Liver (tissue), 9 donors: ENCODE results near the gene GUCY1A1. TPM values are rescaled to one million over a fixed set of nuclear protein-coding genes. Genes with fewer than 3 reads are reported as not detected.

Experiments
- DNase-seq: peaks from one replicate; pipeline ENCODE4 v3.0.0-alpha.2; 2017; ENCODE audit warnings: low spot score
- H3K27ac ChIP-seq, 2 donors: one replicate each; pipeline ENCODE4 v1.7.0; 2013; ENCODE audit warnings: inconsistent platforms in 2 of 2, low read length in 2 of 2, control low read depth in 1 of 2, low read depth in 1 of 2, mild to moderate bottlenecking in 1 of 2
- H3K27me3 ChIP-seq, 4 donors: one replicate each; pipeline versions ENCODE4 v1.6.1 to v1.7.0; 2013; ENCODE audit warnings: low read length in 3 of 4, inconsistent platforms in 1 of 4, mild to moderate bottlenecking in 1 of 4, moderate library complexity in 1 of 4; ENCODE audit not compliant: control insufficient read depth in 4 of 4, insufficient read depth in 4 of 4
- H3K36me3 ChIP-seq, 4 donors: one replicate each; pipeline versions ENCODE4 v1.6.1 to v1.7.0; 2013; ENCODE audit warnings: low read length in 3 of 4, mild to moderate bottlenecking in 3 of 4, low read depth in 1 of 4, moderate library complexity in 1 of 4; ENCODE audit not compliant: control insufficient read depth in 4 of 4, insufficient read depth in 3 of 4
- H3K4me1 ChIP-seq, 4 donors: one replicate each; pipeline versions ENCODE4 v1.6.1 to v1.7.0; 2013; ENCODE audit warnings: low read length in 3 of 4, mild to moderate bottlenecking in 3 of 4, moderate library complexity in 1 of 4; ENCODE audit not compliant: control insufficient read depth in 4 of 4, insufficient read depth in 4 of 4
- H3K4me3 ChIP-seq, 3 donors: one replicate each; pipeline versions ENCODE4 v1.6.1 to v1.7.0; 2013; ENCODE audit warnings: low read length in 3 of 3, control low read depth in 1 of 3, low read depth in 1 of 3, mild to moderate bottlenecking in 1 of 3
- H3K9ac ChIP-seq, 2 donors: one replicate each; pipeline ENCODE4 v1.7.0; 2013; ENCODE audit warnings: low read length in 2 of 2, mild to moderate bottlenecking in 2 of 2, moderate library complexity in 2 of 2, control low read depth in 1 of 2, low read depth in 1 of 2
- H3K9me3 ChIP-seq, 4 donors: one replicate each; pipeline versions ENCODE4 v1.6.1 to v1.7.0; 2013; ENCODE audit warnings: low read length in 3 of 4; ENCODE audit not compliant: control insufficient read depth in 4 of 4
- EGR1 ChIP-seq, 2 donors: IDR thresholded peaks; 2 replicates each; pipeline ENCODE4 v1.6.1; 2016 to 2018; ENCODE audit warnings: antibody characterized with exemption in 2 of 2, low read depth in 2 of 2
- FOXA1 ChIP-seq: IDR thresholded peaks from 2 replicates; pipeline ENCODE4 v1.6.1; 2016; ENCODE audit warnings: antibody characterized with exemption
- HNF4A ChIP-seq, 2 donors: conservative IDR thresholded peaks; 2 replicates each; pipeline ENCODE4 v1.6.1; 2016; ENCODE audit warnings: antibody characterized with exemption in 2 of 2, mild to moderate bottlenecking in 2 of 2
- HNF4G ChIP-seq: IDR thresholded peaks from 2 replicates; pipeline ENCODE4 v1.6.1; 2016; ENCODE audit warnings: antibody characterized with exemption
- NR2F2 ChIP-seq: IDR thresholded peaks from 2 replicates; pipeline ENCODE4 v1.6.1; 2016; ENCODE audit warnings: antibody characterized with exemption
- SP1 ChIP-seq: IDR thresholded peaks from 2 replicates; pipeline ENCODE4 v1.6.1; 2018; ENCODE audit warnings: antibody characterized with exemption, mild to moderate bottlenecking
- TAF1 ChIP-seq: conservative IDR thresholded peaks from 2 replicates; pipeline ENCODE4 v1.6.1; 2016; ENCODE audit warnings: antibody characterized with exemption, mild to moderate bottlenecking
- WGBS: extraction: QIAGEN DNeasy Blood & Tissue Kit; methylation state at CpG from one replicate; pipeline ENCODE4 v1.1.7; 2013; 5-methylcytosine and 5-hydroxymethylcytosine counted together
- polyA plus RNA-seq, 2 donors: library from polyadenylated mRNA; stranded (reverse) in 1 of 2; unstranded in 1 of 2; fragments of 200-250 nt in 1 of 2; fragments of >200 nt in 1 of 2; fragmentation: Nextera tagmentation in 1 of 2; extraction: Ambion mirVana in 1 of 2; gene quantifications; one replicate each; pipeline versions ENCODE4 v1.2.1 to v1.2.3, GENCODE V29; 2013 to 2015
- total RNA-seq, 2 donors: library from RNA; depleted of rRNA; stranded (reverse); fragments of >200 nt; gene quantifications; one replicate each; pipeline ENCODE4 v1.2.3, GENCODE V29; 2014
- TF ChIP-seq, protein P1 (sequence below): IDR thresholded peaks from 2 replicates; pipeline ENCODE4 v1.6.1; 2016; ENCODE audit warnings: antibody characterized with exemption
- TF ChIP-seq, protein P2 (sequence below): IDR thresholded peaks from 2 replicates; pipeline ENCODE4 v1.6.1; 2016; ENCODE audit warnings: antibody characterized with exemption
- TF ChIP-seq, protein P3 (sequence below): IDR thresholded peaks from 2 replicates; pipeline ENCODE4 v1.6.1; 2016; ENCODE audit warnings: antibody characterized with exemption, mild to moderate bottlenecking
- TF ChIP-seq, protein P4 (sequence below): IDR thresholded peaks from 2 replicates; pipeline ENCODE4 v1.6.1; 2016; ENCODE audit warnings: antibody characterized with exemption
- donor health status: healthy.
- donor health status: healthy.
- donor health status: healthy.
- donor health status: healthy.
- donor health status: healthy.

The GUCY1A1 gene
- total and polyA plus RNA-seq, 4 donors, result 2.8 to 13.5 (median 7.6) TPM

DNA sequence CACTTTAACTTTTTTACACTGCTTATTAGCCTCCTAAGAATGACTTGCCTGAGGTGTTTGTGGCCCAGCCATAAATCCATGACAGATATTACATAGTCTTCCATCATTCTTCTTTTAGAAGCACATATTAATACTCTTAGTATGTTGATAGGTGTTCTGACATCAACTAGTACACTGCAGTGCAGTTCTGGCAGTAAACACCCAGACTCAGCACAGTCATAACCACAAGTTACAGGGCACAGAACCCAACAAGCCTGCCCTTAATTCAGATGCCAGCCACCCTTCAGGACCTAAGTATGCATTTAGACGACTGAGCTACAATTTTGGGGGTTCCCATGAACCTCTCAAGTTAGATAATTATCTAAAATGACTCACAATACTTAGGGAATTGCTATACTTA is 55.7 kb downstream of the GUCY1A1 start:
- WGBS, result 55% methylated on average over 1 of the region's 1 CpG
- Histone ChIP-seq H3K27ac (no peak overlapping the region), H3K9ac (no peak overlapping the region), H3K36me3 (peaks cover 0 to 2% (median 0%) of the 10 kb centered on the region in 4 donors), H3K4me1 (no peaks in the 10 kb centered on the region), H3K4me3 (no peak overlapping the region), H3K9me3 (no peaks in the 10 kb centered on the region), H3K27me3 (no peaks in the 10 kb centered on the region)
- no peak for DNase-seq
- TF ChIP-seq, protein P1, sequence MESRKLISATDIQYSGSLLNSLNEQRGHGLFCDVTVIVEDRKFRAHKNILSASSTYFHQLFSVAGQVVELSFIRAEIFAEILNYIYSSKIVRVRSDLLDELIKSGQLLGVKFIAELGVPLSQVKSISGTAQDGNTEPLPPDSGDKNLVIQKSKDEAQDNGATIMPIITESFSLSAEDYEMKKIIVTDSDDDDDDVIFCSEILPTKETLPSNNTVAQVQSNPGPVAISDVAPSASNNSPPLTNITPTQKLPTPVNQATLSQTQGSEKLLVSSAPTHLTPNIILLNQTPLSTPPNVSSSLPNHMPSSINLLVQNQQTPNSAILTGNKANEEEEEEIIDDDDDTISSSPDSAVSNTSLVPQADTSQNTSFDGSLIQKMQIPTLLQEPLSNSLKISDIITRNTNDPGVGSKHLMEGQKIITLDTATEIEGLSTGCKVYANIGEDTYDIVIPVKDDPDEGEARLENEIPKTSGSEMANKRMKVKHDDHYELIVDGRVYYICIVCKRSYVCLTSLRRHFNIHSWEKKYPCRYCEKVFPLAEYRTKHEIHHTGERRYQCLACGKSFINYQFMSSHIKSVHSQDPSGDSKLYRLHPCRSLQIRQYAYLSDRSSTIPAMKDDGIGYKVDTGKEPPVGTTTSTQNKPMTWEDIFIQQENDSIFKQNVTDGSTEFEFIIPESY, result no peak
- no peak for TF ChIP-seq EGR1 (IDR thresholded peaks at IDR 0.05; ENCODE audit: low read depth in 2 of 2)
- TF ChIP-seq, protein P2, sequence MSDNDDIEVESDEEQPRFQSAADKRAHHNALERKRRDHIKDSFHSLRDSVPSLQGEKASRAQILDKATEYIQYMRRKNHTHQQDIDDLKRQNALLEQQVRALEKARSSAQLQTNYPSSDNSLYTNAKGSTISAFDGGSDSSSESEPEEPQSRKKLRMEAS, result no peak
- no peak for TF ChIP-seq HNF4A (conservative IDR thresholded peaks at IDR 0.05)
- no peak for TF ChIP-seq NR2F2
- TF ChIP-seq, protein P3, sequence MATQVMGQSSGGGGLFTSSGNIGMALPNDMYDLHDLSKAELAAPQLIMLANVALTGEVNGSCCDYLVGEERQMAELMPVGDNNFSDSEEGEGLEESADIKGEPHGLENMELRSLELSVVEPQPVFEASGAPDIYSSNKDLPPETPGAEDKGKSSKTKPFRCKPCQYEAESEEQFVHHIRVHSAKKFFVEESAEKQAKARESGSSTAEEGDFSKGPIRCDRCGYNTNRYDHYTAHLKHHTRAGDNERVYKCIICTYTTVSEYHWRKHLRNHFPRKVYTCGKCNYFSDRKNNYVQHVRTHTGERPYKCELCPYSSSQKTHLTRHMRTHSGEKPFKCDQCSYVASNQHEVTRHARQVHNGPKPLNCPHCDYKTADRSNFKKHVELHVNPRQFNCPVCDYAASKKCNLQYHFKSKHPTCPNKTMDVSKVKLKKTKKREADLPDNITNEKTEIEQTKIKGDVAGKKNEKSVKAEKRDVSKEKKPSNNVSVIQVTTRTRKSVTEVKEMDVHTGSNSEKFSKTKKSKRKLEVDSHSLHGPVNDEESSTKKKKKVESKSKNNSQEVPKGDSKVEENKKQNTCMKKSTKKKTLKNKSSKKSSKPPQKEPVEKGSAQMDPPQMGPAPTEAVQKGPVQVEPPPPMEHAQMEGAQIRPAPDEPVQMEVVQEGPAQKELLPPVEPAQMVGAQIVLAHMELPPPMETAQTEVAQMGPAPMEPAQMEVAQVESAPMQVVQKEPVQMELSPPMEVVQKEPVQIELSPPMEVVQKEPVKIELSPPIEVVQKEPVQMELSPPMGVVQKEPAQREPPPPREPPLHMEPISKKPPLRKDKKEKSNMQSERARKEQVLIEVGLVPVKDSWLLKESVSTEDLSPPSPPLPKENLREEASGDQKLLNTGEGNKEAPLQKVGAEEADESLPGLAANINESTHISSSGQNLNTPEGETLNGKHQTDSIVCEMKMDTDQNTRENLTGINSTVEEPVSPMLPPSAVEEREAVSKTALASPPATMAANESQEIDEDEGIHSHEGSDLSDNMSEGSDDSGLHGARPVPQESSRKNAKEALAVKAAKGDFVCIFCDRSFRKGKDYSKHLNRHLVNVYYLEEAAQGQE, result no peak
- TF ChIP-seq, protein P4, sequence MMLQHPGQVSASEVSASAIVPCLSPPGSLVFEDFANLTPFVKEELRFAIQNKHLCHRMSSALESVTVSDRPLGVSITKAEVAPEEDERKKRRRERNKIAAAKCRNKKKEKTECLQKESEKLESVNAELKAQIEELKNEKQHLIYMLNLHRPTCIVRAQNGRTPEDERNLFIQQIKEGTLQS, result no peak

DNA sequence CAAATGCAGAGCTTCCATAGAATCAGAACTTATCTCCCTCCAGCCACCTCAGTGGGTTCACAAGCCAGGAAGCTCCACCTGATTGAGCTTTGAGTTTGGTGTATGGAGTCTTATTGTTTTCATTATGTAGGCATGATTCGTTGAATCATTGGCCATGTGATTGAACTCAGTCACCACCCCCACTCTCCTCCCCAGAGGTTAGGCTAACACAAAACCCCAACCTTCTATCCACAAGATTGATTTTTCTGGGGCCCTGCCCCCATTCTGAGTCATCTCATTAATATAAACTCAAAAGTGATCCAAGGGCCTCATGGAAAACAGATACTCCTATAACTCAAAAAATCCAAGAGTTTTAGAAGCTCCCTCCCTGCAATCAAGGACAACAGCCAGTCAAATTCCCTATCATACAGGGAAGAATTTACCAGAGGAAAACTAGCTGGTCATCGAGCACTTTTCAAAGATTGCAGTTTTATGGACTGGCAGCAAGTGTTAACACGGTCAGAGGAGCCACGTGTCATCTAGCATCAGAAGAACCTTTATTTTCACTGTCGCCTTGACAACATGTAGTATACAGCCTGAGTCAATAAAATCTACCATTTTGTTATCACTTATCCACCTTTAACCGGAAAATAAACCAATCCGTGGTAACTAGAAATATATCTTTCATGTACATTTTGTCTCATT is 56.3 kb downstream of the GUCY1A1 start:
- Histone ChIP-seq H3K9ac (no peak overlapping the region), H3K27ac (no peak overlapping the region), H3K27me3 (no peaks in the 10 kb centered on the region), H3K4me3 (no peak overlapping the region), H3K36me3 (peaks cover 0 to 2% (median 0%) of the 10 kb centered on the region in 4 donors), H3K4me1 (no peaks in the 10 kb centered on the region), H3K9me3 (no peaks in the 10 kb centered on the region)
- TF ChIP-seq EGR1 (IDR thresholded peaks at IDR 0.05; ENCODE audit: low read depth in 2 of 2), result no peak
- TF ChIP-seq, protein P3, result no peak
- no peak for TF ChIP-seq SP1
- TF ChIP-seq, protein P4, result no peak
- no peak for TF ChIP-seq FOXA1
- TF ChIP-seq TAF1, result no peak
- no peak for TF ChIP-seq HNF4G
- TF ChIP-seq, protein P2, result no peak
- WGBS, result 84% methylated on average over 7 of the region's 7 CpGs
- DNase-seq, result no peak
